SKM-1 treated with dmso at 0.1 percent for 144 hours (cell line): Measurements from ENCODE around the gene SMCP.

ENCODE experiments used
- DNase-seq: peaks from one replicate; lab custom pipeline; 2025; ENCODE audit not compliant: unreplicated experiment; lab: John Stamatoyannopoulos, UW

SMCP gene

GRCh38 chr1:152886085-152886484 is 8.0 kb downstream of the SMCP start:
- DNase-seq, result no peak

GRCh38 chr1:152886758-152887409 is 8.8 kb downstream of the SMCP start:
- no peak for DNase-seq

- DNase-seq, result no peak
Measured at GRCh38 chr1:152888126-152888525, 10.0 kb downstream of the SMCP start.

GRCh38 chr1:152899027-152899426 is 20.9 kb downstream of the SMCP start:
- DNase-seq, result no peak

- DNase-seq, result no peak
Measured at GRCh38 chr1:152899883-152900282, 21.8 kb downstream of the SMCP start.

- no peak for DNase-seq
Measured at GRCh38 chr1:152901631-152902030, 23.5 kb downstream of the SMCP start.

GRCh38 chr1:152902636-152903035 is 24.5 kb downstream of the SMCP start:
- no peak for DNase-seq

GRCh38 chr1:152904688-152905440 is 26.7 kb downstream of the SMCP start:
- no peak for DNase-seq

- DNase-seq, result no peak
Measured at GRCh38 chr1:152906023-152906565, 28.0 kb downstream of the SMCP start.

GRCh38 chr1:152907686-152908601 is 29.8 kb downstream of the SMCP start, which contains the start of gene IVL:
Gene IVL, plus strand, starts transcription at chr1:152908546. Its CDS starts 1,252 bp downstream, at chr1:152909798.
- no peak for DNase-seq

- DNase-seq, result no peak
Measured at GRCh38 chr1:152909206-152909605, 31.1 kb downstream of the SMCP start.

- no peak for DNase-seq
Measured at GRCh38 chr1:152912471-152912870, 34.3 kb downstream of the SMCP start.

- no peak for DNase-seq
Measured at GRCh38 chr1:152912900-152913299, 34.8 kb downstream of the SMCP start.

- DNase-seq, result no peak
Measured at GRCh38 chr1:152917794-152918193, 39.7 kb downstream of the SMCP start.

- DNase-seq, result no peak
Measured at GRCh38 chr1:152919071-152919470, 40.9 kb downstream of the SMCP start.

GRCh38 chr1:152924191-152924590 is 46.1 kb downstream of the SMCP start:
- DNase-seq, result no peak

GRCh38 chr1:152926091-152926490 is 48.0 kb downstream of the SMCP start:
- no peak for DNase-seq

GRCh38 chr1:152928671-152929070 is 50.5 kb downstream of the SMCP start:
- DNase-seq, result no peak

- DNase-seq, result no peak
Measured at GRCh38 chr1:152932170-152932811, 54.2 kb downstream of the SMCP start.

GRCh38 chr1:152933196-152933595 is 55.1 kb downstream of the SMCP start:
- DNase-seq, result no peak
